GM18907 (cell line): Measurements from ENCODE around the gene SDHB.
A peak's percentile ranks its signal among the peaks of the same experiment; 100 is the strongest.
"Not testable (repeated sequence)": the region's sequence is repeated elsewhere in the genome, so short reads cannot be mapped to it uniquely, and the experiment has no call there.

Source experiments
- ATAC-seq: cut with Tn5 transposase; IDR thresholded peaks from one replicate; pipeline ENCODE4 v1.9.1; 2021; ENCODE audit warnings: mild to moderate bottlenecking, moderate library complexity; ENCODE audit not compliant: unreplicated experiment

Gene SDHB

DNA sequence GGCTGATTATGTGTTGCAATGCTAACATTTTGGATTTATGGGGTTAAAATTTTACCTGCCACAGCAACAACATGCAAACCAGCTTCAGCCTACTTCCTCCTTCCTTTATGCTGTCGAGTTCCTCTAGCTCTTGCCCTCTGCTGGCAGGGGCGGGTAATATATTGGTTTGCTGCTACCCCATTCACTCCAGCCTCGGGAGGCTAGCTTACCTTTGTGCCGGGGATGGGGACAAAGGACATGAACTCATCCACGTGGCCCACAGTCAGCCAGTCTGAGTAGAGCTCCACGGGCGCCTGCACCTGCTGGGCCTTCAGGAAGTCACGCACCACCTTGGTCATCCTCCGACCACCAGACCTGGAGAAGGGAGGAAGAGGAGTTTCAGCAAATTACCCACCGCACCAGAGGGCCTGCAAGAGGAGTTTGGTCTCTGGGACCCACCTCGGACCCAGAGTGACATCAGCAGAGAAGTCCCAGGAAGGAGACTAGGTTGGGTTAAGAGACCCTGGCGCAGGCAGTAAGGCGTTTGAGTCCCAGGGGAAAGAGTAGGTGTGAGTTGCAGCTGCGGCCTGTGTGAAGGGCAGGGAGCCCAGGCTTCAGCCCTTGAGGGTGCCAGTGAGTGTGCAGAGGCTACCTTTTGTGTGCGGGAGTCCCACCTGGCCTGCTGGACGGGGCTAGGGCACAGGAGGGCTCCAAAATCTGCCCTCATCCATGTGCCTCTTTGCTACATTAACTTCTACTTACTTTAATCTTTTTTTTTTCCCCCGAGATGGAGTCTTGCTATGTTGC, 21.8 kb upstream of the SDHB start:
- no peak for ATAC-seq

DNA sequence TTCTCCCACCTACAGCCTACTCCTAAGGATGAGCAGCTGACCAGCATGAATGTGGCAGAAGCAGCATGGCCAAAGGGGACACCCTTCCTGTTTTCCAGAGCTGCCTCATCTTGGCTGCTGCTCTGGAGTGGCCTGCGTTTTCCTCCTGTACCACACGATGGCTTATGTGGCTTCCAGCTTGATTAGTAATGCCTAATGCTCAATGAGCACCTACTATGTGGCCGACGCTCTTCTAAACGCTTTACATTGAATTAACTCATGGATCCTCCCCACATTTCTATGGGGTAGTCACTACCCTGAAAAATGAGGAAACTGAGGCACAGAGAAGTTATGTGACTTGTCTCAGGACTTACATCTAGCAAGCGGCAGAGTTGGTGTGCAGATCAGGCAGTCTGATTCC, 18.0 kb upstream of the SDHB start:
- ATAC-seq: no peak

DNA sequence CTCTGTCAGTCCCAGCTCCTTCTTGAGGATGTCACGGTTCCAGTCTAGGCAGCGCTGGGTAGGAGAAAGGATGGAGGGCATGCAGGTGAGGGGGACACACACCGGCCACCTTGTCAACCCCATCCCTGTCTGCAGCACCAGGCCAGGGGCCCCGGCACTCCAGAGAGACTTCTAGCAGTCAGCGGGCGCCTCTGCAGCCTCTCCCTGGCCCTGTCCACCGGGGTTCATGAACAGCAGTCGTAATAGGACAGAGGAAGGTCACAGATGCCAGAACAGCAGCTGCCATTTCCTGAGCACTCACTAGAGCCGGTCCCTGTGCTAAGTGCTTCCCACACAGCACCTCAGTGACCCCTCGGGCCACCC, 16.3 kb upstream of the SDHB start:
- no peak for ATAC-seq

DNA sequence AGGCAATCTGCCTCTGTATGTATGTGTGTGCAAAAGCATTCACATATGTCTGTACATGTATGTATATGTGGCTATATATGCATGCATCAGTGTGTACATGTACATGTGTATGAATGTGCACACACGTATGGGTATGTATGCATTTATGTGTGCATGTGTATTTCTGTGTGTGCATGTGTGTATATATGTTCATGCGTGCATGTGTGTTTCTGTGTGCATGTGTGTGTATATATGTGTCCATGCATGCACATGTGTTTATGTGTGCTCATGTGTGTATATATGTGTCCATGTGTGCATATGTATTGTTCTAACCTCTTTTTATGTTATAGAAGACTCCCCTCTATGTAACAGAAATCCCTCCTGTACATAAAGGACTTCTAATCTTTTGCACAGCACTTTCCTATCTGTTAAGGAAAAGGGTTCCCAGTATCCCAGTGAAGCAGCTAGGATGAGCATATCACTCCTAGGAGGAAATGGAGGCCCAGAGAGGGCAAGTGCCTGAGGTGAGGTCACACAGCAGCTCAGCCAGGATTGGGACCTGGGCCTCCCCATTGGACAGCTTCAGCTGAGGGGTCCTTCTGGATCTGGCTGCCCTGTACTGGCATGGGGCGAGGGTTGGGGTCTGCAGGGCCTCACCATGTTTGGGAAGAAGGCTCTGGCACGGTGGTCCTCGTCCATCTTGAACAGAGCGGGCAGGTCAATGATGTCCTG, 15.8 kb upstream of the SDHB start:
- no peak for ATAC-seq

DNA sequence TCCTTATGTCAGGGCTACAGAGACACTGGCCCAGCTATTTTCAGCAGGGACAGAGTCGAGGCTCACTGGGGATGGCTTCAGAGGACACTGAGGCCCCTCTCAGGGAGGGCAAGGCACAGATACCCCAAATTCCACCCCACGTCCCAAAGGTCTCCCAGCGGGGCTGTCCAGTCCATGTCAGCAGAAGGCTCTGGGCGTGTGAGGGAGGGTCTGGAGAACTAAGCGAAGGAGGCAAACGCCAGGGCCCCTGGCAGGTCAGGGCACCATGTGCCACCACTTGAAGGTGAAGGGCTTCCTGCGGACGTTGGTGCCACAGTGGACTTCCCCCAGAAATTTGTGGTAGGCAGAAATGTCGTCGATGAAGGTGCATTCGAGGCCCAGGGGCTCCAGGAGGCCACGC, 15.0 kb upstream of the SDHB start:
- no peak for ATAC-seq

DNA sequence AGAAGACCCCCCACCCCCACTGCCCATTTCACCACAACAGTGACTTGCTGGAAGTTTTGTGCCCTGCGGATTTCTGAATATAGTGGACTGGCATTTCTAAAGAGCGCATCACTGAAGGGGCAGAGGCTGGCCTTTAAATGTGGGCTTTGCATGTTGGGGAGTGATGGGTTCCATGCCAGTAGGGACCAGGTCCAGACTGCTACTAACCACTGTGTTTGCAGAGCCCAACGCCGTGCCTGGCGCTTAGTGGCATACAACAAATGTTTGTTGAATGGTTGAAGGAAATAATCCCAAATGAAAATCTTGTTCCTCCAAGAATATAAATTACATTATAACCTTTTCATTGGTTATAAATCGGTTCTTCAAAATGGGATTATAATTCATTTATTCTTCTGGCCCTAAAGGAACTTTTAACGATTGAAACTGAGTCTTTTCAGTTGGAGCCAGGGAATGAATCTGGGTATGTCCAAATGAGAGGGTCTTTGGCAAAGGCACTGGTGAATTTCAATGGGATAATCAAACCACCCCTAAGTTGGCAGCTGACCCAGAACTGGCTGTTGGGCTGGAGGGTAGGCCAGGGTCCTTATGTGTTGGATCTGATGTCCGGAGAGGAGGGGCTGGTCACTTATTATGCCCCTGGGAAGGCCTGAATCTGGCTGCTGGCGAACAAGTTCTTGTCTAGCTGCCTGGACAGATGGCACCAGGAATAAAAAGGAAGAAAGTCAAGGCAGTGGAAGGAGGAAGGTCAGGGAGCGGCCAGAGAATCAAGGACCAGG, 13.8 kb upstream of the SDHB start:
- ATAC-seq: no peak

DNA sequence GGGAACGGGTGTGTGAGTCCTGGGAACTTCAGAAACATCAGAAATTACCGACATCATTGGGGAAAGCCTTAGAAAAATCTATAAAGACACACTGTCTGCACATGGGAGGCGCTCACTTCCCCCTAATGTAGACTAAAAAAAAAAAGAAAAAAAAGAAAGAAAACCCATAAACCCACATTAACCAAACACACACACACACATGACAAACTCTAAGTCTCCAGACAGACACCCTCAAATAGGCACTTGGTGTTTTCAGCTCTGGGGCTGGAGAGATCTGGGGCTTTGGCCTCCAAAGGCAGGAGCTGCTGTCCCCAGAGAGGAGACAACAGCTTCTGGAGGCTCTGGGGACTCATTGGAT, 13.2 kb upstream of the SDHB start:
- ATAC-seq: no peak

DNA sequence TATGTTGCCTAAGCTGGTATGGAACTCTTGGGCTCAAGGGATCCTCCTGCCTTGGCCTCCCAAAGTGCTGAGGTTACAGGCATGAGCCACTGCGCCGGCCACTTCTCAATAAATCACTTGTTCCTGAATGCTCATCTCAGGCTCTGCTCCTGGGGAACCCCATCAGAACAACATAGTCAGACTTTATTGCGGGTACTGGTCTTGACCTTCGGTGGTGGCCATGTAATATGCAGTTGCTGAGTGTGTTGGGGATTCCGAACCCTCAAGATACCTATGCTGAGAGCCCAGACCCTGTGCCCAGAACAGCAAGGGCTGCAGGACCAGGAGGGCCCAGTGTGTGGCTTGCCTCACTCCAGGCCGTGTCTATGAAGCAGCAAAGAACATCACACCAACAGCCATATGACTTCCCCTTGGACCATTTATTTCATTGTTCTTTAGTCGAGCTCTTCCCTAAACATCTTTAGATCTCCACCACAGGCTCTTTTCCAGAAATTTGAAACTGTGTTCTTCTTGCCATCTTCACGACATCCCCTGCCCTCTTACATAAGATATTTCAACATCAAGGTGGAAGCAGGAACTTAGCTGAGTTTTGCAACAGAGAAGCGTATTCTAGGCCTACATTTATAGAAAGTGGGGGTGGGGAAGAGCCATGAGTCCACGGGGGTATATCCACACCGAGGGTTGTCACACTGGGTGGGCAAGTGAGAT, 12.7 kb upstream of the SDHB start:
- no peak for ATAC-seq

DNA sequence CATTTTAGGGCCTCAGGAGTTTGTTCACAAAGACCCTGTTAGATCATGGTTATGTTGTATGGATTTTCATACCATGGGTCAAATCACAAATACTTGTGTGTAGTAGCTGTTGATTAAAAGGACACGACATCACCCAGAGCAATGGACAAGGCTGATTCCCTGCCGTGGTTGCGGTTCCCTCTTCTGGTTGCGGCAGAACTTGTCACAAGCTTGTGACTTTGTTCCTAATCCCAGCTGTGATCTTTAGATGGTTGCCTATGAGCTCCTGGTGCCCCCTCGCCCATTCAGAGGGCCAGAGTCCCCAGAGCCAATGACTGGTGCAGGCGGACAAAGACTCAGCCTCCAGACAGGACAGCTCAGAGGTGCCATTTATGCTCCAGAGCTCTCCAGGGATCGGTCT, 11.8 kb upstream of the SDHB start:
- ATAC-seq: no peak

DNA sequence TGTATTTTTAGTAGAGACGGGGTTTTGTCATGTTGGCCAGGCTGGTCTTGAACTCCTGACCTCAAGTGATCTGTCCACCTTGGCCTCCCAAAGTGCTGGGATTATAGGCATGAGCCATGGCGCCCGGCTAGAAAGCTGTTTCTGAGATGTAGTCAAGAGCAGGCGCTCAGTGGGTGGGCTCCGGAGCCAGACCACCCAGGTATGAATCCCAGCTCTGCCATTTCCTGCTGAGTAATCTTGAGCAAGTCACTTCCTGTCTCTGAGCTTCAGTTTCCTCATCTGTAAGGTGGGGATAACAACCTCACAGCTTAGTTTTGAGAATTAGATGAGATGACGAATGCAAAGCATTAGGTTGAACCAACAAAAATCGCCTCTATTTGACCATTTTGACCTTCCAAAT, 8.9 kb upstream of the SDHB start:
- not testable (repeated sequence) for ATAC-seq

DNA sequence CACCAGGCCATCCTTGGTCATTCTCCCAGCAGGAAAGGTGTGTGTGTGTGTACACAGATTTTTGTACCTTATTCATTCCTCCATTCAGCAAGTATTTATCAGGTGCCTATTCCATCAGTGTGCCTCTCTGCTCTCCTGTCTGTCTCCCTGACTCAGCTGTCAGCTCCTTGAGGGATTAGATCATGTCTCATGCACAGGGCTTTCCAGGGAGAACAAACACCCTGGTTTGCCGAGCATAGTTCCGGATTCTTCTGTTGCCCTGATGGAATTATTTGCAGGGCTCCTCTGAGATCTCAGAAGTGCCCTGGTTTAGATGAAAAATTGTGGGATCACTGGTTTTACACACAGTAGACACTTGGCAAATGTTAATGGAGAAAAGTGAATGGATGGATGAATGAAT, 8.1 kb upstream of the SDHB start:
- no peak for ATAC-seq

DNA sequence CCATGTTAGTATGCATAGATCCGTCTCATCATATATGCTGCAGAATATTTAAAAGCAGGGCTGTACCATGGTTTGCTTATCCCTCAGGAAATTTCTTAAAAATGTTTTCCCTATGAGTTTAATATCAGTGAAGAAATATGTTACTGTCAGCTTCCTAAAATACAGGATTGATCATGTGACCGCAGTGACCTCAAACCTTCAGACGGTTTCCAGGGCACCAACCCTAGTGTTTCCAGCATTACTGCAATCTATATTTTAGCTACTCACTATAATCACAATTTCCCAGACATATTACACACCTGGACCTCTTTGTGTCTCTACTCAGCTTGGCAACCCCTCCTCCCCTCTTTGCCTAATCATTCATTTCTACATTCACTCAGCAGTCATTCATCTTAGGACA, 7.7 kb upstream of the SDHB start:
- ATAC-seq: no peak

DNA sequence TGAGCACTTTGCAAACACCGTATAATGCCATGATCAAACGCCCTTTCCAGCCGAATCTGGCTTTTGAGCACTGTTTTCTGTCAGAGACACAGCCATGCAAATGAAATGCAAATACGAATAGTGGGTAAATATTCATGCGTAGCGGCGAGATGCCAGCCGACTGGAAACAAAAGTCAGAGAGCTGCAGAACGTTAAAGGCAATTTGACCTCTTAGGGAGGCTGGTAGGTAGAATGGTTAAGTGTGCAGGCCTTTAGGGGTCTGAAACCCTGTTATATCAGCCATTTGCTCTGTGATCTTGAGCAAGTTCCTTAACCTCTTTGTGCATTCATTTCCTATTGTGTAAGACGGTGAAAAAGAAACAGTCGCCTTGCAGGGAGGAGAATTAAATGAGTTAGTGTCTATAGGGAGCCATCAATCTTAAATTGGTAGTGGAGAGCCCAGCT, 6.5 kb upstream of the SDHB start:
- no peak for ATAC-seq

DNA sequence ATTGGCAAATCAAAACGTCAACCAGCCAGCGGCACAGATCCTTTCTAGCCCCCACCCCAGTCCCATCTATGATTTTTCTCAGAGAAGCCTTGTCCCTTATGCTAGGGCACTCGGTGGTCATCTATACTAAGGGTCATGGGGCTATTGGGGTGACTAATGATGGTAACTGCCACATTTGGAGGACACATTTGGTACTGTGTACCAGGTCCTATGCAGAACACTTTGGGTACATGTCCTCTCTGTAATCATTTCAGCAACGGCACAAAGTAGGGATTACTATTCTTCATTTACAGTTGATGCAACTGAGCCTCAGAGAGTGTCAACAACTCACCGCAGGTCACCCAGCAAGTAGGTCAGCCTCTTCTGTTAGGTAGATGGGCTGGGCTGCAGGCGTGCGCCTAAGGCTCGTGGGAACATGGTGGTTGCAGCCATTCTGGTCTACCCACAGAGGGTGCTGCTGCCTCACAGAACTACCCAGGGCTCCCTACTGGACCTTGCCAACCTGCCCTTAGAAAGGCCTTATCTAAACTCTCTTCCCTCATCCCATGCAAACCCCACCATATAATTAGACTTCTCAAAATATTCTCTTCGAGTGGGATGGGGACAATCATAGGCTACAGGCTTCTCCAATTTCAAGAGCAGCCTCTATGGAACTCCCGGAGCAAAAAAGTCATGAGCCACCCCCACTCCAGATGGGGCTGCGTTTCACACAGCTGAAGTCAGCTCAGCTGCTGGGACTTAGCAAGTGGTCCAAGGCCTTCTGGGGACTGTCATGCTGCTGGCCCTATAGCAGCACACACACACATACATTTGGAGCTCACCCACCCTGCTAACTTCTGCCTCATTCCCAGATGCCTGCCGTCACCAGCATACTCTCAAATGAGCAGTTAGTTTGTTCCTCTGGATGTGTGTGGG, 5.8 kb upstream of the SDHB start:
- ATAC-seq: peak; percentile 46

DNA sequence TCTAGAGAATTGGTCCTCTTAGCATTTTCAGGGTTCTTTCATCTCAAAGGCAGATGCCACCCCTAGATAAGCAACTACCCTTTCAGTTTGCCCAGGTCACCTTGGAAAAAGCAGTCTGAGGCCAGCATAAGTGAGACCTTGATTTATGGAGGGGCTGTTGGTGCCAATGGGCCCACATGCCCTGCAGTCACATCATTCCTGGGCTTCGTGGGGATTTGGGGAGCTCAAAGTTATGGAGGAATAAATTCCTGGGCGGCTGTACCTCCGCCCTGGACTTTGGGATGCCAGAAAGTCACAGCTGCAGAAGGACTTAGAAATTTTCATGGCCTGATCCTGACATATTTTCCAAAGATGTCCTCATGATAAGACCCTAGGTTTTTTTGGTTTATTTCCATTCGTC, 2.7 kb upstream of the SDHB start:
- no peak for ATAC-seq

DNA sequence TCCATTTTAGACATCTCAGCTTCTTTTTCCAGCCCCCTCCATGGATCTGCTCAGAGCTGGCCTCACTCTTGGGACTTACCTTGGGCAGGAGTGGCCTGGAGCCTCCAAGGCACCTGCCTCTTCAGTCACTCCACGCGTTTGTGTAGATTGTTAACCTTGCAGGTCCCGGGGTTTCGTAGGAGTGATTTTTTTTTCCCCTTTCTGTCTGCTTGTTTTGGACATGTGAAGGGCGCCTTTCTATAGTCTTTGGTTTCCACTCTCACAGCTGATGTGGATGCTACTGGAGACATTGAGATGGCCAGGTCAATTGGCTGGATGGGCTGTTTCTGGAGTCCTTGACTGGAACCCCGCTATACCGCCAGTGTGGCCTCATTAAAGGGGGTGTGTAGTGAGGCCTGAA, 2.0 kb upstream of the SDHB start:
- no peak for ATAC-seq

DNA sequence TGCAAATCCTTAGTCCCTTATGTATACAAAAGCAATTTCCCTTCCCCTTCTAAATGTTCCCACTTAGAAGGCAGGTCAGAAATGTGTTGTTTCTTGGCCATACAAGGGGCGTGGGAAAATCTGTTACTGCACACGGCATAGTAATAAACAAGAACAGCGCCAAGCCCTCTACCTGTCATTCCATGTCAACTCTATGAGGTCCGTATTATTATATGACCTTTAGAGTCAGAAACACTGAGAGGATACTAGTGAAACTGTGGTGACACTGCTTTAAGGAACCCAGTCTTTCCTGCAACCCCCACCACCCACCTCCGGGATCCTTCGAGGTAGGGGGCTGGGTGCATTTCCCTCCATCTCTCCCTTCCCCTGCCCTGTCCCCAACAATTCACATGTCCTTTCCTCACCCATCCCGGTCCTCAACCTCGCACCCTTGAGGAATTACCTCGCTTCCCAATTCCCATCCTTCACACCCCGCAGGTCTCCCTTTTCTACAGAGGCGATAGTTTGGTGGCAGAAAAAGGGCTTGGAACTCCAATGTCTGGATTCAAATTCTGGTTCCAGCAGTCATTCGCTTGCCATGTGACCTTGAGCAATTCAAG, 647 bp downstream of the SDHB start:
- ATAC-seq: no peak

DNA sequence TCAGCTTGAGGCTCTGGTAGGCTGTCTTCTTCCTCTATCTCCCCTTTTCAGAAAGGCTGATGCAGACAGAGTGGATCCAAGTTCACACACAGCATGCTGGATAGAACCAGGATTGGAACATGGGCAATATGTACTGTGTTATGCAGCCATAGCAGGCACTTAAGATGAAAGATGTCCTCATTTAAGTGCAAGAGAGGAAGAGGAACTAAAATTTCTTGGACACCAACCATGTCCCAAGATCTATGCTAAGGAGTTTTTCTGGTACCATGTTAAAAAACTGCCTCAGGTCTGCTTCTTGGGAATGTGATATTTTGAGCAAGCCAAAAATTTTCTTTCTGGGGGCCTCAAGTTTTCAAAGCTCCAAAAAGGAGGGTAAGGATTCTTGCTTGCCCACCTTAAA, 1.2 kb downstream of the SDHB start:
- no peak for ATAC-seq

DNA sequence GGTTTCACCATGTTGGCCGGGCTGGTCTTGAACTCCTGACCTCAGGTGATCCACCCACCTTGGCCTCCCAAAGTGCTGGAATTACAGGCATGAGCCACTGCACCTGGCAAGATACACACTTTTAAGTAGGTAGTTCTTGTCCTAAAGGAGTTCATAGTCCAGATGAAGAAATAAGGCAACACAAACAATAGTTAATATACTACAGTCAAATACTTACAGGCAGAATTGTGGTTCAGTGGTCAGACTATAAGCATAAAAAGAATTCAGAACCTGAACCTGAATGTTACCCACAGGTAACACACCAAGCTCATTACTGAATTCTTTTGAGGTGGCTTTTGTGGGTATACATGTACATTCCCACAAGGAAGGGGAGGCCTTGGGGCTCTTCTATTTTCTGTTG, 1.8 kb downstream of the SDHB start:
- no peak for ATAC-seq

DNA sequence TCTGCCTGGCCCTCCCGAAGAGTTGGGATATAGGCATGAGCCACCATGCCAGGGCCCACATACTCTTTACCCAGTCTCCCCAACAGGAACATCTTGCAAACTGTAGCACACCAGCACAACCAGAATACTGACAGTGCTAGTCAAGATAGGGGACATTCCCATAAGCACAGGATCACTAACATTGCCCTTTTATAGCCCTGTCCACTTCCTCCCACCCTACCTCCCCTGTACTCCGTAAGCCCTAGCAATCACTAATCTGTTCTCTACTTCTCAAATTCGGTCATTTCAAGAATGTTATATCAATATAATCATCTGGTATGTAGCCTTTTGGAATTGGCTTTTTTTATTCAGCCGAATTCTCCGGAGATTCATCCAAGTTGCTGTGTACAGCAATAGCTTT, 5.9 kb downstream of the SDHB start:
- no peak for ATAC-seq
